ENCODE measurements around the gene UBL4B. TPM values are rescaled to one million over a fixed set of nuclear protein-coding genes. Genes with fewer than 3 reads are reported as not detected.
"Not testable (repeated sequence)": the region's sequence is repeated elsewhere in the genome, so short reads cannot be mapped to it uniquely, and the experiment has no call there.

The UBL4B gene
- polyA plus RNA-seq, 4 donors = not detected

GRCh38 chr1:110068646-110069403 lies 43.4 kb upstream of the UBL4B start:
- H3K4me1 ChIP-seq (ENCODE audit: control insufficient read depth in 3 of 3, insufficient read depth in 2 of 3, low read depth in 1 of 3, low read length in 2 of 3) = peaks cover 0 to 3% (median 0%) of the 10 kb centered on the region in 3 donors
- H3K9me3 ChIP-seq (ENCODE audit: control insufficient read depth in 2 of 2, insufficient read depth in 1 of 2, low read depth in 1 of 2, low read length in 1 of 2) = no peaks in the 10 kb centered on the region
- no peak for FAIRE-seq
- 4 to 6% (median 5%) methylated on average over 67 to 68 of the region's 68 CpGs for WGBS, 3 donors
- no peaks in the 10 kb centered on the region for H3K36me3 ChIP-seq (ENCODE audit: control insufficient read depth in 3 of 3, insufficient read depth in 2 of 3, low read depth in 1 of 3, low read length in 3 of 3)
- DNase-seq = peak in 1 of 2 donors; percentile 53
- no peak overlapping the region for H3K27ac ChIP-seq (ENCODE audit: low read depth in 1 of 3, low read length in 2 of 3)
- peaks cover 13 to 84% (median 57%) of the 10 kb centered on the region in 3 donors for H3K27me3 ChIP-seq (ENCODE audit: control insufficient read depth in 3 of 3, insufficient read depth in 3 of 3, low read length in 3 of 3)
- no peak overlapping the region for H3K4me3 ChIP-seq (ENCODE audit: low read depth in 1 of 3, low read length in 3 of 3)

GRCh38 chr1:110069404-110070281 lies 42.6 kb upstream of the UBL4B start:
- Histone ChIP-seq H3K27me3 (ENCODE audit: control insufficient read depth in 3 of 3, insufficient read depth in 3 of 3, low read length in 3 of 3) (peaks cover 13 to 84% (median 57%) of the 10 kb centered on the region in 3 donors), H3K36me3 (ENCODE audit: control insufficient read depth in 3 of 3, insufficient read depth in 2 of 3, low read depth in 1 of 3, low read length in 3 of 3) (no peaks in the 10 kb centered on the region), H3K4me3 (ENCODE audit: low read depth in 1 of 3, low read length in 3 of 3) (no peak overlapping the region), H3K9me3 (ENCODE audit: control insufficient read depth in 2 of 2, insufficient read depth in 1 of 2, low read depth in 1 of 2, low read length in 1 of 2) (no peaks in the 10 kb centered on the region), H3K4me1 (ENCODE audit: control insufficient read depth in 3 of 3, insufficient read depth in 2 of 3, low read depth in 1 of 3, low read length in 2 of 3) (peaks cover 0 to 3% (median 0%) of the 10 kb centered on the region in 3 donors), H3K27ac (ENCODE audit: low read depth in 1 of 3, low read length in 2 of 3) (no peak overlapping the region)
- FAIRE-seq = no peak
- WGBS, 3 donors = 9 to 15% (median 12%) methylated on average over 60 to 64 of the region's 64 CpGs
- DNase-seq = peak in 1 of 2 donors; percentile 38

- Histone ChIP-seq H3K27ac (ENCODE audit: low read depth in 1 of 3, low read length in 2 of 3) (no peak overlapping the region), H3K9me3 (ENCODE audit: control insufficient read depth in 2 of 2, insufficient read depth in 1 of 2, low read depth in 1 of 2, low read length in 1 of 2) (no peaks in the 10 kb centered on the region), H3K36me3 (ENCODE audit: control insufficient read depth in 3 of 3, insufficient read depth in 2 of 3, low read depth in 1 of 3, low read length in 3 of 3) (no peaks in the 10 kb centered on the region), H3K27me3 (ENCODE audit: control insufficient read depth in 3 of 3, insufficient read depth in 3 of 3, low read length in 3 of 3) (peaks cover 13 to 80% (median 57%) of the 10 kb centered on the region in 3 donors), H3K4me3 (ENCODE audit: low read depth in 1 of 3, low read length in 3 of 3) (peak overlapping the region in 1 of 3 donors; percentile 29), H3K4me1 (ENCODE audit: control insufficient read depth in 3 of 3, insufficient read depth in 2 of 3, low read depth in 1 of 3, low read length in 2 of 3) (peaks cover 0 to 3% (median 0%) of the 10 kb centered on the region in 3 donors)
- 1 to 3% (median 2%) methylated on average over 34 to 52 of the region's 52 CpGs for WGBS, 3 donors
- DNase-seq (peak in 1 of 2 donors; percentile 22), FAIRE-seq (no peak)
Measured at GRCh38 chr1:110070282-110070669, 42.0 kb upstream of the UBL4B start.

GRCh38 chr1:110070671-110071242 lies 41.5 kb upstream of the UBL4B start, which contains the start of gene ALX3:
Gene ALX3, minus strand, starts transcription at chr1:110070672. Its CDS starts 60 bp downstream, at chr1:110070612.
- WGBS, 3 donors = 12 to 25% (median 13%) methylated on average over 11 to 27 of the region's 27 CpGs
- Histone ChIP-seq H3K4me1 (ENCODE audit: control insufficient read depth in 3 of 3, insufficient read depth in 2 of 3, low read depth in 1 of 3, low read length in 2 of 3) (peaks cover 0 to 3% (median 0%) of the 10 kb centered on the region in 3 donors), H3K36me3 (ENCODE audit: control insufficient read depth in 3 of 3, insufficient read depth in 2 of 3, low read depth in 1 of 3, low read length in 3 of 3) (no peaks in the 10 kb centered on the region), H3K27me3 (ENCODE audit: control insufficient read depth in 3 of 3, insufficient read depth in 3 of 3, low read length in 3 of 3) (peaks cover 13 to 82% (median 53%) of the 10 kb centered on the region in 3 donors), H3K27ac (ENCODE audit: low read depth in 1 of 3, low read length in 2 of 3) (no peak within 1 kb of the TSS), H3K9me3 (ENCODE audit: control insufficient read depth in 2 of 2, insufficient read depth in 1 of 2, low read depth in 1 of 2, low read length in 1 of 2) (no peaks in the 10 kb centered on the region), H3K4me3 (ENCODE audit: low read depth in 1 of 3, low read length in 3 of 3) (peak within 1 kb of the TSS in 1 of 3 donors; percentile 29)
- FAIRE-seq (no peak), DNase-seq (no peak)

- Histone ChIP-seq H3K27me3 (ENCODE audit: control insufficient read depth in 3 of 3, insufficient read depth in 3 of 3, low read length in 3 of 3) (peaks cover 5 to 66% (median 23%) of the 10 kb centered on the region in 3 donors), H3K4me1 (ENCODE audit: control insufficient read depth in 3 of 3, insufficient read depth in 2 of 3, low read depth in 1 of 3, low read length in 2 of 3) (no peaks in the 10 kb centered on the region), H3K4me3 (ENCODE audit: low read depth in 1 of 3, low read length in 3 of 3) (no peak overlapping the region), H3K9me3 (ENCODE audit: control insufficient read depth in 2 of 2, insufficient read depth in 1 of 2, low read depth in 1 of 2, low read length in 1 of 2) (no peaks in the 10 kb centered on the region), H3K27ac (ENCODE audit: low read depth in 1 of 3, low read length in 2 of 3) (no peak overlapping the region), H3K36me3 (ENCODE audit: control insufficient read depth in 3 of 3, insufficient read depth in 2 of 3, low read depth in 1 of 3, low read length in 3 of 3) (no peaks in the 10 kb centered on the region)
- DNase-seq = no peak
- 67 to 83% (median 69%) methylated on average over 4 of the region's 4 CpGs for WGBS, 3 donors
- FAIRE-seq = no peak
Measured at GRCh38 chr1:110074166-110074565, 38.1 kb upstream of the UBL4B start.

- H3K27me3 ChIP-seq (ENCODE audit: control insufficient read depth in 3 of 3, insufficient read depth in 3 of 3, low read length in 3 of 3) = peaks cover 0 to 54% (median 4%) of the 10 kb centered on the region in 3 donors
- no peaks in the 10 kb centered on the region for H3K9me3 ChIP-seq (ENCODE audit: control insufficient read depth in 2 of 2, insufficient read depth in 1 of 2, low read depth in 1 of 2, low read length in 1 of 2)
- WGBS, 3 donors = 80 to 87% (median 81%) methylated on average over 3 of the region's 3 CpGs
- FAIRE-seq (no peak), DNase-seq (no peak)
- no peaks in the 10 kb centered on the region for H3K4me1 ChIP-seq (ENCODE audit: control insufficient read depth in 3 of 3, insufficient read depth in 2 of 3, low read depth in 1 of 3, low read length in 2 of 3)
- no peak overlapping the region for H3K4me3 ChIP-seq (ENCODE audit: low read depth in 1 of 3, low read length in 3 of 3)
- no peak overlapping the region for H3K27ac ChIP-seq (ENCODE audit: low read depth in 1 of 3, low read length in 2 of 3)
- H3K36me3 ChIP-seq (ENCODE audit: control insufficient read depth in 3 of 3, insufficient read depth in 2 of 3, low read depth in 1 of 3, low read length in 3 of 3) = no peaks in the 10 kb centered on the region
Measured at GRCh38 chr1:110076789-110077500, 35.3 kb upstream of the UBL4B start.

GRCh38 chr1:110079995-110080394 lies 32.2 kb upstream of the UBL4B start:
- not testable (repeated sequence) for DNase-seq; H3K36me3 ChIP-seq (ENCODE audit: control insufficient read depth in 3 of 3, insufficient read depth in 2 of 3, low read depth in 1 of 3, low read length in 3 of 3); H3K4me3 ChIP-seq (ENCODE audit: low read depth in 1 of 3, low read length in 3 of 3); H3K27ac ChIP-seq (ENCODE audit: low read depth in 1 of 3, low read length in 2 of 3); H3K9me3 ChIP-seq (ENCODE audit: control insufficient read depth in 2 of 2, insufficient read depth in 1 of 2, low read depth in 1 of 2, low read length in 1 of 2); FAIRE-seq
- 96 to 98% (median 97%) methylated on average over 2 of the region's 2 CpGs for WGBS, 3 donors
- Histone ChIP-seq H3K4me1 (ENCODE audit: control insufficient read depth in 3 of 3, insufficient read depth in 2 of 3, low read depth in 1 of 3, low read length in 2 of 3) (peaks cover 0 to 12% (median 0%) of the 10 kb centered on the region in 3 donors), H3K27me3 (ENCODE audit: control insufficient read depth in 3 of 3, insufficient read depth in 3 of 3, low read length in 3 of 3) (peaks cover 0 to 63% (median 5%) of the 10 kb centered on the region in 3 donors)

Measured in small intestine (tissue), 7 donors.